Activated CD8-positive, alpha-beta memory T cell treated with anti-CD3 and anti-CD28 coated beads for 4 hours (primary cell): Measurements from ENCODE around the gene MACROD2.
"Not testable (repeated sequence)": the region's sequence is repeated elsewhere in the genome, so short reads cannot be mapped to it uniquely, and the experiment has no call there.

Source experiments
- DNase-seq, 2 donors: peaks; one replicate each; pipeline ENCODE4 v3.0.0-alpha.2; 2020; ENCODE audit warnings: low read depth in 2 of 2

Gene MACROD2

GRCh38 chr20:16007164-16007563 is 2011.8 kb downstream of the MACROD2 start:
- no peak for DNase-seq

- no peak for DNase-seq
Observed at GRCh38 chr20:16007962-16008361, 2012.6 kb downstream of the MACROD2 start.

GRCh38 chr20:16011056-16011455 is 2015.7 kb downstream of the MACROD2 start:
- no peak for DNase-seq

- no peak for DNase-seq
Observed at GRCh38 chr20:16011519-16011918, 2016.2 kb downstream of the MACROD2 start.

- DNase-seq = not testable (repeated sequence)
Observed at GRCh38 chr20:16012934-16013333, 2017.6 kb downstream of the MACROD2 start.

GRCh38 chr20:16013631-16014030 is 2018.3 kb downstream of the MACROD2 start:
- no peak for DNase-seq

- DNase-seq = no peak
Observed at GRCh38 chr20:16014436-16014835, 2019.1 kb downstream of the MACROD2 start.

GRCh38 chr20:16017656-16018055 is 2022.3 kb downstream of the MACROD2 start:
- DNase-seq = no peak

GRCh38 chr20:16018881-16019280 is 2023.6 kb downstream of the MACROD2 start:
- DNase-seq = no peak

- DNase-seq = no peak
Observed at GRCh38 chr20:16020971-16021370, 2025.7 kb downstream of the MACROD2 start.

- no peak for DNase-seq
Observed at GRCh38 chr20:16025084-16025483, 2029.8 kb downstream of the MACROD2 start.

- no peak for DNase-seq
Observed at GRCh38 chr20:16027686-16028085, 2032.4 kb downstream of the MACROD2 start.

GRCh38 chr20:16028923-16029322 is 2033.6 kb downstream of the MACROD2 start:
- no peak for DNase-seq

- no peak for DNase-seq
Observed at GRCh38 chr20:16030253-16030652, 2034.9 kb downstream of the MACROD2 start.

- no peak for DNase-seq
Observed at GRCh38 chr20:16035576-16035975, 2040.3 kb downstream of the MACROD2 start.

- DNase-seq = no peak
Observed at GRCh38 chr20:16036331-16036730, 2041.0 kb downstream of the MACROD2 start.

- no peak for DNase-seq
Observed at GRCh38 chr20:16040742-16041141, 2045.4 kb downstream of the MACROD2 start.

GRCh38 chr20:16042731-16043130 is 2047.4 kb downstream of the MACROD2 start:
- DNase-seq = no peak

- DNase-seq = no peak
Observed at GRCh38 chr20:16043931-16044330, 2048.6 kb downstream of the MACROD2 start.

- DNase-seq = no peak
Observed at GRCh38 chr20:16048876-16049275, 2053.6 kb downstream of the MACROD2 start.

GRCh38 chr20:16049529-16050093 is 2054.3 kb downstream of the MACROD2 start:
- no peak for DNase-seq

- no peak for DNase-seq
Observed at GRCh38 chr20:16050366-16050765, 2055.1 kb downstream of the MACROD2 start.

GRCh38 chr20:16051968-16052367 is 2056.7 kb downstream of the MACROD2 start:
- no peak for DNase-seq

GRCh38 chr20:16052456-16052855 is 2057.1 kb downstream of the MACROD2 start:
- DNase-seq = no peak
